Lower lobe of right lung (tissue), 2 donors: ENCODE measurements around the gene MTCH1. TPM values are rescaled to one million over a fixed set of nuclear protein-coding genes. Genes with fewer than 3 reads are reported as not detected.
A peak's percentile ranks its signal among the peaks of the same experiment; 100 is the strongest.

Source experiments
- ATAC-seq, 2 donors: fragments of 200-7000 bp; cut with Tn5 transposase; one replicate each; pipeline ENCODE4 v1.9.1; 2020 to 2022; ENCODE audit warnings: mild to moderate bottlenecking in 2 of 2, moderate library complexity in 2 of 2
- DNase-seq: peaks from one replicate; pipeline ENCODE4 v3.0.0-alpha.2; 2020
- H3K27ac ChIP-seq: fragments of 200-600 bp; one replicate; pipeline ENCODE4 v1.8.0; 2022
- H3K27me3 ChIP-seq: fragments of 200-600 bp; one replicate; pipeline ENCODE4 v1.8.0; 2022; ENCODE audit warnings: low read depth
- H3K36me3 ChIP-seq: fragments of 200-600 bp; one replicate; pipeline ENCODE4 v1.8.0; 2022; ENCODE audit warnings: mild to moderate bottlenecking
- H3K4me1 ChIP-seq: fragments of 200-600 bp; one replicate; pipeline ENCODE4 v1.8.0; 2022
- H3K4me3 ChIP-seq: fragments of 200-600 bp; one replicate; pipeline ENCODE4 v1.8.0; 2022; ENCODE audit warnings: mild to moderate bottlenecking
- H3K9me3 ChIP-seq: fragments of 200-600 bp; one replicate; pipeline ENCODE4 v1.8.0; 2022
- intact Hi-C: fragments of 100-400 bp; cut with DNase I; formaldehyde crosslinking; loops from one replicate; pipeline ENCODE4 v1.11.0; 2022
- total RNA-seq: library from RNA; stranded (reverse); fragmentation: NEBNext Ultra II Directional; extraction: Animal tissue kit (Norgen Biotek cat#: 25700); gene quantifications from one replicate; pipeline ENCODE4 v1.2.1, GENCODE V29; 2021
- TF ChIP-seq, protein P1 (sequence below): fragments of 200-600 bp; IDR thresholded peaks from one replicate; pipeline ENCODE4 v1.8.0; 2022; ENCODE audit warnings: antibody characterized with exemption, mild to moderate bottlenecking
- donor health status: DM: no; HTN: yes; CAD: no; lungs with severe emphysema.

Gene MTCH1
- total RNA-seq, 1 donor from 2014 or later = 194 TPM

DNA sequence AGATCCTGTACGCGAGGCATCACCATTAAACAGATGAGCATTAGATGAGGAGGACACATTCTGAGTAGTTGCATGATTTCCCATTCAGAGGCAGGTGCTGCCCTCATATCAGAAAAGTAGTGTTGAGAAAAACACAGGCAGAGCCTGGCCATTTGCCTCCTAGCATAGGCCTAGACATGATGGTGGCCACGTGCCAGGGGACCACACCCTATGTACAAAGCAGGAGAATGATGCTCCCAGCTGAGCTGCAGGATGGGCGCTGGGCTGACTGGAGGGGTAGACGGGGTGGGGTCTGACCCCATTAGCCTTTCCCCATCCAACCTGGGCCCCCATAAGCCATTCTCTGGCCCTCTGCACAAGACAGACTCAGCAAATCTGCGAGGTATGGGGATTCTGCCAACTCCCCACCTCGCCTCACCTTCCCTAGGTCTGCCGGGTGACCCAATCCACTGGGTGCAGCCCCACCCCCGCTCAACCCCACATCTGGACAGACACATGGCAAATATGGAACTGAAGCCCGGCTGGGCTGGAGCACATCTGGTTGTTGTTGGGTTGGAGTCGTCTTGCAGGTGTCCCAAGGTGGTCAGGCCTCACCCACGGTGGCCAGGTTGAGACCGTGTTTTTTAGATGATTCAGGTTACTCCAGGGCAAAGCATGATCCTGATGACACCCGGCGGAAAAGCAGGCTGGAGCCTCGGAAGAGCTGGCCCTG lies 17.6 kb downstream of the MTCH1 start:
- DNase-seq (peak; percentile 51), ATAC-seq (no peak)
- intact Hi-C loops = no loop called here
- peaks cover 15% of the 10 kb centered on the region for H3K4me1 ChIP-seq
- H3K36me3 ChIP-seq = peaks cover 68% of the 10 kb centered on the region
- H3K27me3 ChIP-seq = no peaks in the 10 kb centered on the region
- peak overlapping the region; percentile 53 for H3K27ac ChIP-seq
- TF ChIP-seq, protein P1, sequence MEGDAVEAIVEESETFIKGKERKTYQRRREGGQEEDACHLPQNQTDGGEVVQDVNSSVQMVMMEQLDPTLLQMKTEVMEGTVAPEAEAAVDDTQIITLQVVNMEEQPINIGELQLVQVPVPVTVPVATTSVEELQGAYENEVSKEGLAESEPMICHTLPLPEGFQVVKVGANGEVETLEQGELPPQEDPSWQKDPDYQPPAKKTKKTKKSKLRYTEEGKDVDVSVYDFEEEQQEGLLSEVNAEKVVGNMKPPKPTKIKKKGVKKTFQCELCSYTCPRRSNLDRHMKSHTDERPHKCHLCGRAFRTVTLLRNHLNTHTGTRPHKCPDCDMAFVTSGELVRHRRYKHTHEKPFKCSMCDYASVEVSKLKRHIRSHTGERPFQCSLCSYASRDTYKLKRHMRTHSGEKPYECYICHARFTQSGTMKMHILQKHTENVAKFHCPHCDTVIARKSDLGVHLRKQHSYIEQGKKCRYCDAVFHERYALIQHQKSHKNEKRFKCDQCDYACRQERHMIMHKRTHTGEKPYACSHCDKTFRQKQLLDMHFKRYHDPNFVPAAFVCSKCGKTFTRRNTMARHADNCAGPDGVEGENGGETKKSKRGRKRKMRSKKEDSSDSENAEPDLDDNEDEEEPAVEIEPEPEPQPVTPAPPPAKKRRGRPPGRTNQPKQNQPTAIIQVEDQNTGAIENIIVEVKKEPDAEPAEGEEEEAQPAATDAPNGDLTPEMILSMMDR = no peak
- no peaks in the 10 kb centered on the region for H3K9me3 ChIP-seq
- no peak overlapping the region for H3K4me3 ChIP-seq

DNA sequence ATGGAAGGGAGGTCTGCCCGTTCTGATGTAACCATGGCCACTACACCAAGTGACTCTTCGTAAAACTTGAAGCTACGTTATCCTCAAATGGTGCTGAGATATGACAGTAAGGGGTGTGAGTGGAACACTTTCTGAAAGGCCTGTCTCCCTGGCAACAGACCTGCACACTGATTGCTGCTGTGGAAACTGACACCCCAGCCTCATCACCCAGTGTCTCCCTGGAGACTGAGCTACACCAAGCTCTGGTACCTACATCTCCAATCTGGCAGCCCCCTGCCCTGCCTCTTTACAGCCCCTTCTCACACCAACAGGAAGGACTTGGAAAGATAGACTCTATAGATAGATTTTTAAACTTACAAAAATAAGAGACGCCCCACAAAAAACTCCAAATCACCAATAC lies 18.2 kb downstream of the MTCH1 start:
- Histone ChIP-seq H3K4me1 (peaks cover 17% of the 10 kb centered on the region), H3K27ac (peak overlapping the region; percentile 13), H3K9me3 (no peaks in the 10 kb centered on the region), H3K4me3 (no peak overlapping the region), H3K27me3 (no peaks in the 10 kb centered on the region), H3K36me3 (peaks cover 62% of the 10 kb centered on the region)
- DNase-seq = no peak
- no peak for ATAC-seq
- TF ChIP-seq, protein P1 = no peak
- intact Hi-C loops = no loop called here

DNA sequence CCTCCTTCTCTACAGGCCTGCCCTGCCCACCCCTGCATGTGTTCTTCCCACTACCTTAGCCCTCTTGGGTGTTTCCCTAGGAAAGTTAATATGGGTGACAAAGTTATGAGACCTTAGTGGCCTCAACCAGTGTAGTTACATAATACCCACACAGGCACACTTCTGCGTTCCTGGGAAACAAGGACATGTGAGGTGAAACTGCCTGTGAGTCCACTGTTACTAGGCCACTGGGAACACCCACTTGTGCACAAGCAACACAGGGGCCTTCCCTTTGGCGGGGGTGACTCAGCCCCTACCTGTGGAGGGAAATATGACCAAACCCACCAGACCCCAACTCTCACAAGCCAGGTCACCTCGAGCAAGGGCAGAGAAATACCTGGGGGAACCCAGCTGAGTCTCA lies 18.7 kb downstream of the MTCH1 start:
- no peaks in the 10 kb centered on the region for H3K27me3 ChIP-seq
- peak in 1 of 2 donors; percentile 61 for ATAC-seq
- TF ChIP-seq, protein P1 = no peak
- peaks cover 57% of the 10 kb centered on the region for H3K36me3 ChIP-seq
- DNase-seq = no peak
- peaks cover 17% of the 10 kb centered on the region for H3K4me1 ChIP-seq
- no peaks in the 10 kb centered on the region for H3K9me3 ChIP-seq
- H3K27ac ChIP-seq = peak overlapping the region; percentile 13
- intact Hi-C loops = no loop called here
- H3K4me3 ChIP-seq = no peak overlapping the region

DNA sequence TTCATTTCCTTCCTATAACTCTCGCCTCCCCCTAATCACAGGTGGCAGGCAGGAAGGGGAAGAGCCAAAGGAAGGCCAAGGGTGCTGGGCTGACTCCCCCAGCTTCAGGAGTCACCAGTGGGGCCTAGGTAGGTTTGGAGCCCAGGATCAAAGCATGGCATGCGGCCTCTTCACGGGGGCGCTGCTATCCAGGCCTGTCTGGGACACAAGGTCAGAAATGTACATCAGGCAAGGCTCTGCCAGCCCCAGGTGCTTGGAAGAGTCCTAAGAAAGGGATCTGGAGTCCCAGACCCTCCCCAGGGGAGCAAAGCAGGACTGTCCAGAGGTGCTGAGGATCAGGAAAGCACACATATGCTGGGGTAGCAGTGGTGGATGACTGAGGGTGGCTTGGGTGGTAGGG lies 21.1 kb downstream of the MTCH1 start:
- Histone ChIP-seq H3K4me1 (peaks cover 17% of the 10 kb centered on the region), H3K27ac (no peak overlapping the region)
- TF ChIP-seq, protein P1 = no peak

DNA sequence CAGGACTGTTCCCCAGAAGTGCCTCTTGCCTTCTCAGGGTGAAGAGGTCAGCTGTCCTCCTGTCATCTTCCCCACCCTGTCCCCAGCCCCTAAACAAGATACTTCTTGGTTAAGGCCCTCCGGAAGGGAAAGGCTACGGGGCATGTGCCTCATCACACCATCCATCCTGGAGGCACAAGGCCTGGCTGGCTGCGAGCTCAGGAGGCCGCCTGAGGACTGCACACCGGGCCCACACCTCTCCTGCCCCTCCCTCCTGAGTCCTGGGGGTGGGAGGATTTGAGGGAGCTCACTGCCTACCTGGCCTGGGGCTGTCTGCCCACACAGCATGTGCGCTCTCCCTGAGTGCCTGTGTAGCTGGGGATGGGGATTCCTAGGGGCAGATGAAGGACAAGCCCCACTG lies 21.6 kb downstream of the MTCH1 start:
- peak in 1 of 2 donors; percentile 2 for ATAC-seq
- no peaks in the 10 kb centered on the region for H3K27me3 ChIP-seq

More for the DNA sequence above, 21.1 kb downstream of the MTCH1 start:
- DNase-seq = no peak
- intact Hi-C loops = no loop called here
- ATAC-seq = no peak
- H3K9me3 ChIP-seq = no peaks in the 10 kb centered on the region
- no peaks in the 10 kb centered on the region for H3K27me3 ChIP-seq
- no peak overlapping the region for H3K4me3 ChIP-seq
- H3K36me3 ChIP-seq = peaks cover 33% of the 10 kb centered on the region

More for the DNA sequence above, 21.6 kb downstream of the MTCH1 start:
- TF ChIP-seq, protein P1 = no peak
- Histone ChIP-seq H3K36me3 (peaks cover 28% of the 10 kb centered on the region), H3K9me3 (no peaks in the 10 kb centered on the region), H3K4me1 (peaks cover 17% of the 10 kb centered on the region), H3K4me3 (no peak overlapping the region), H3K27ac (no peak overlapping the region)
- DNase-seq = no peak
- intact Hi-C loops = no loop called here
